ENCODE data around the gene NUDT19.
"Not testable (repeated sequence)": the region's sequence is repeated elsewhere in the genome, so short reads cannot be mapped to it uniquely, and the experiment has no call there.

The NUDT19 gene

DNA sequence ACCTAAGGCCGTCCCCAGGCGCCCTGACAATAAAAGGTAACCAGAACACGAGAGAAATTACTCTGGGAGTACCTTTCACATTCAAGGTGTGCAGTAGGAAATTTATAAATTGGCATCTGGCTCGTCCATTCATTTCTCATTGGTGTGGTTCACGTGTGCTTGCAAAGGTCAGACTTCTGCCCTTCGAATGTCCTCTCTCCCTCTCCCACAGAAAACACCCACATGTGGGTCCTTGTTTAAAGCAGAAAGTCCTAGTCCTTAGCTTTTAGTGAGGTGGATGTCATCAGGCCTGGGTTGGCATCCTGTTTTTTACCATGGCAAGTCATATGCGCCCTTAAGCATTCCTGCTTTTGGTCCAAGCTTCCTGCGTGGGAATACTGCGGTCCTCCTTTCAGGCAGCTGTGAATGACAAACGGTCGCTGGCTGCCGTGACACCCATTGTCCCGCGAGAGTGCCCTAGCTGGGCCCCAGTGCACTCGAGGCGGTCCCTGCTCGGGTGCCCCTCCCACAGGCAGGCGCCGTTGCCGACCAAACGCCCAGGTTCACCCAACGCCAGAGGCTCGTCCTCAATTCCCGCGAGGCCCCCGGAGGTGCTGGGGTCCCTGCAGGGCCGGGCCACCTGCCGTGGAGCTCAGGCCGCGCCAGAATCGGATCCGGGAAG lies at the start of gene NUDT19:
NUDT19 (plus strand) TSS at position 531 of the 661 bp plus-strand sequence. CDS start 140 bp downstream, outside the sequence.
- peak; percentile 63 for DNase-seq

GRCh38 chr19:32642771-32643170 lies 48.9 kb upstream of the NUDT19 start:
- DNase-seq, result no peak

GRCh38 chr19:32646556-32646955 lies 45.1 kb upstream of the NUDT19 start:
- no peak for DNase-seq

DNA sequence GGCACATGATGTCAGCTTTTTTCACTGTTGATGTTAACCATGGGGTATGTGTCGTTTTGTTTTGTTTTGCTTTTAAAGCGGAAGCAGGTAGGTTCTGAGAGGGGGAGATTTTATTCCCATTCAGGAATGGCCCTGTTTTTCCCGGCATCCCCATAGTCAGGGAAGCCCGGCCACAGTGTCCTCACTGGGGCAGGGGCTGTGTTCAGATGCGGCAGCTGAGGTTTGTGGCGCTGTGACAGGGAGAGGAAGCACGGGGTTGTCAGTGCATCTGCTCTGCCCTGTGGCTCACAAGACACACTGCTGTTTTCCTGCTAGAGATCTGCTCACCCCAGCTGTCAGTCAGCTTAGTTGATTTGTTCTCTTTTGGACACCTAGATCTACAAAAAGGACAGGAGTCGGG lies 44.3 kb upstream of the NUDT19 start:
- DNase-seq, result no peak

DNA sequence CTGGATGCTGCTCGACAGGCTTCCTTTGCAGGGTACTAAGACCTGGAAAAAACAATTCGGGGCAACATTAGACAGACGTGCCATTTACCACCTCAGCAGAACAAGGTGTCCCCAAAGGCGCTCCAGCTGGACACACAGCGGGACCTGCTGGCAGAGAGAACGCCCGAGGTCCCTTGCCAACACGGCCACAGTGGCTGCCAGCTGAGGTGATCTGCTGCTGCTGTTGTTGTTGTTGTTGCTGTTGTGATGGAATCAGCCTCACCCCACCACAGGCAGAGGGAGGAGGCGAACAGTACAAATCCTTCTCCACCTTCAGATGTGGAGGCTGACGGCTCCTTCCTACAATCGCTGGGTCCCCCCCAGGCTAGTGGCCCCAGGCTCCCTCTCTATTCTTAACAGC lies 41.9 kb upstream of the NUDT19 start:
- no peak for DNase-seq

- DNase-seq, result no peak
Observed at GRCh38 chr19:32650671-32651070, 41.0 kb upstream of the NUDT19 start.

GRCh38 chr19:32651729-32652140 lies 39.9 kb upstream of the NUDT19 start:
- DNase-seq, result no peak

DNA sequence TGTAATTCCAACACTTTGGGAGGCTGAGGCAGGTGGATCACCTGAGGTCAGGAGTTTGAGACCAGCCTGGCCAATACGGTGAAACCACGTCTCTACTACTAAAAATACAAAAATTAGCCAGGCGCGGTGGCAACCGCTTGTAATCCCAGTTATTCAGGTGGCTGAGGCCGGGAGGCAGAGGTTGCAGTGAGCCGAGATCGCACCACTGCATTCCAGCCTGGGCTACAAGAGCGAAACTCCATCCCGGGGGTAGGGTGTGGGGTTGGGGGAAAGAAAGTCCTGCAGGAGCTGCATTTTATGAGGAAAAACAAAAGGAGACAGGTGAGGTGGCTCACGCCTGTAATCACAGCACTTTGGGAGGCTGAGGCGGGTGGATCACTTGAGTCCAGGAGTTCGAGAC lies 39.3 kb upstream of the NUDT19 start:
- not testable (repeated sequence) for DNase-seq

DNA sequence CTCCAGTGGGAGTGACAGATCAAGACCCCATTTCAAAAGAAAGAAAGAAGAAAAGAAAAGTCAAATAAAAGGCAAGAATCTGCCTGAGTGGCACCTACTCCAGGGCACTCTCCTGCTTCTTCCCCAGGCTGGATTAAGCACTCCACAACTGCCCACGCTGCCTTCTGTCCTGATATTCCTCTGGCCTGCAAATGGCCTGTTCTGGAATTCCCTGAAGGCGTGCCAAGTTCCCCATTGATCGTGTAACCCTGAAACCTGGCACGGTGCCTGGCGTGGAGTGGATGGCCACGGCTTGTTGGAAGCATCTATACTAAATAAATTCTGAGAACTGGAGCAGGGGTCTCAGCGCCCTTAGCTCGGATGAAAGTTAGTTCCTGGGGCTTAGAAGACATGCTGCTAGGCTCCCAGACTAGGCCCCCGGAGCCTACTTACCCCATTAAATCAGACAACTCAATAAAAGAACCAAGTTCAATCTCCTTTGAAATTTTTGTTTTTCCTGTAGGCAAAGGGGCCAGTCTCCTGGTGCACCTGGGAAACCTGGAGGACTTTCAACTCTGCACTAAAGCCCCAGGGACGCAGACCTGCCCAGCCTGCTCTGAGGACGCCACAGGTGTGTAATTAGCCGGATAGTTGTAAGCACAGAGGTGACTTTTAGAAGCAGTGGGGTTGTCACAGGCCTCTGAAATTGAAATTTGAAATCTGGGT lies 38.6 kb upstream of the NUDT19 start:
- no peak for DNase-seq

- no peak for DNase-seq
Observed at GRCh38 chr19:32653599-32653915, 38.1 kb upstream of the NUDT19 start.

- DNase-seq, result not testable (repeated sequence)
Observed at GRCh38 chr19:32656379-32656778, 35.2 kb upstream of the NUDT19 start.

GRCh38 chr19:32658075-32658474 lies 33.5 kb upstream of the NUDT19 start:
- DNase-seq, result no peak

- no peak for DNase-seq
Observed at GRCh38 chr19:32658527-32658926, 33.1 kb upstream of the NUDT19 start.

GRCh38 chr19:32661318-32661717 lies 30.3 kb upstream of the NUDT19 start:
- no peak for DNase-seq

- DNase-seq, result peak; percentile 35
Observed at GRCh38 chr19:32662186-32662585, 29.4 kb upstream of the NUDT19 start.

GRCh38 chr19:32666084-32666483 lies 25.5 kb upstream of the NUDT19 start:
- DNase-seq, result no peak

GRCh38 chr19:32669310-32669709 lies 22.3 kb upstream of the NUDT19 start:
- DNase-seq, result no peak

GRCh38 chr19:32671883-32672593 lies 19.6 kb upstream of the NUDT19 start:
- peak; percentile 81 for DNase-seq

DNA sequence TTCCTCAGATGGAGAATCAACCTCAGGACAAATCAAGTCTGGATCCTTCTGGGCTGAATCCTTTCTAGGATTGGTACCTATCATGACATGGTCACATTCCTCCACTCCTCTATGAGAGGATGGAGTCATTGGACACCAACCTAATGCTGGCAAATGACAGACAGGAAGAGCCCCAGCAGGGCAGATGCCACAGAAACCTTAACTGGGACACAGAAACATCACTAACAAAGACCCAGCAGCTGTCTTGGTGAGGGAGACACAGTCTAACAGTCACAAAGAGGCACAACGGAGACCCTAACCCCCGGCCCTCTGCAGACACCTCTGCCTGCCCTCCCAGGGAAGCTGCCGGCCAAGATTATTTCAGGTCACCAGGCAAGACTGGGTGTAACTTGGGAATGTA lies 18.8 kb upstream of the NUDT19 start:
- DNase-seq, result no peak

GRCh38 chr19:32673573-32673972 lies 18.0 kb upstream of the NUDT19 start:
- no peak for DNase-seq

GRCh38 chr19:32674153-32674930 lies 17.3 kb upstream of the NUDT19 start:
- no peak for DNase-seq

- peak; percentile 94 for DNase-seq
Observed at GRCh38 chr19:32674931-32675719, 16.5 kb upstream of the NUDT19 start, which contains the start of gene ANKRD27. Gene ANKRD27, minus strand, starts transcription at chr19:32675180. Its CDS starts 16,165 bp downstream, at chr19:32659015.
